NCI-H524 treated with DMSO at 0.1 percent for 48 hours (cell line): ENCODE results near the gene ADAM17.

Experiments used
- DNase-seq: peaks from one replicate; lab custom pipeline; 2025; lab: John Stamatoyannopoulos, UW

ADAM17 gene

DNA sequence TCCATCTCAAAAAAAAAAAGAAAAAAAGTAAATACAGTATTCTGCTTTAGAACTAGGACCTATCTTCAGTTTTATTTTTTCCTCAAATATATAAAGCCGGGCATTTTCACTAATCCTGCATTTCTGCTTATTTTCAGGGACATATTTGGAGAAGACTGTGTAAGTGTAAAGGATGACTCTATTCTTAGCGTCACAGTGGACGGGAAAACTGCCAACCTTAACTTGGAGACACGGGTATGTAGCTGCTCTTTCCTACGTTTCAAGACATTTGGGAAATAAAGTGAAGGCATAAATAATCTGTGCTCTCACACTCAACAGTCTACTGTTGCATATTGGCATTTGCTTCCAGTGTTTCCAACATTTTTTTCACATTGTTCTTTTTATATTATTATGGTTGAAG lies 84.4 kb downstream of the ADAM17 start:
- DNase-seq: no peak

DNA sequence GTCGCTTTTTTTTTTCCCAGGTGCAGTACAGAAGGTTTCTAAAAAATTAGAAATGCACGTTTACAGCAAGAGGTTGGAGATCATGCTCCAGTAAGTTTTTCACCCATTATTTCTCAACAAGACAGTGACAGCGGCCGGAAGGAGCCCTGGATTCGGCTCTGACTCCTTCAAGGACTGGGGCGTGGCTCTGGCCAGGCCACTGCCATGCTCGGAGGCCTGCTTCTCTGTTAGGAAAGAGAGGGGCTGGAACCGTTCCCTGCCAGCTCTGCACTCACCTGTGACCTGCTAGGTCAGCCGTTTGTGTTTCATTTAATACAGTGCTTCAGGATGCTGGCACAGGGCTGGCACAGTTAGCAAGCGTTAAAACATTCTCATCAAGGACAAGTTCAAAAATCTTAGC lies 87.9 kb downstream of the ADAM17 start:
- no peak for DNase-seq

DNA sequence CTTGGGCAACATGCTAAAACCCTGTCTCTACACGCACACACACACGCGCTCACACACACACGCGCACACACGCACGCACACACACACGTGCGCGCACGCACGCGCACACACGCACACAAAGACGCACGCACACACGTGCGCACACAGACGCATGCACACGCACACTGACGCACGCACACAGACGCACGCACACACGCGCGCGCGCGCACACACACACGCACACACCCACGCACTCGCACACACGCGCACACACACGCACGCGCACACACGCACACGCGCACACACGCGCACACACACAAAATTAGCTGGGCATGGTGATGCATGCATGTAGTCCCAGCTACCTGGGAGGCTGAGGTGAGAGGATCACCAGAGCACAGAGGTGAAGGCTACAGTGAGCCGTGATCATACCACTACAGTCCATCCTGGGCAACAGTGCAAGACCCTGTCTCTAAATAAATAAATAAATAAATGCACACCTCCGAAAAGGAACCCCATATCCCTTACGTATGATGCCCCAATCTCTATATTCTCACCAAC lies 89.4 kb downstream of the ADAM17 start:
- DNase-seq: no peak

DNA sequence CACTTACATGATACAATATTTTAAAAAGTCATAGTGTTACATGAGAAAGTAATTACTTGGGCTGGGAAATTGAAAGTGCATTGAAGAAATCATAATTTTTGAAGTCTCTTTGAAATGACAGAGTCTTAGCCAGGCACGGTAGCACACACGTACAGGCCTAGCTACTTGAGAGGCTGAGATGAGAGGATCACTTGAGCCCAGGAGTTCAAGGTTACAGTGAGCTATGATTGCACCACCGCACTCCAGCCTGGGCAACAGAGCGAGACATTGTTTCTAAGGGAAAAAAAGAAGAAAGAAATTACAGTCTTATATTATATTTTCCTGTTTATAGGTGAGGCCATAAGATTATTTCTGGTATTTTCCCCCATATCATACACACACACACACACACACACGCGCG lies 90.5 kb downstream of the ADAM17 start:
- no peak for DNase-seq

DNA sequence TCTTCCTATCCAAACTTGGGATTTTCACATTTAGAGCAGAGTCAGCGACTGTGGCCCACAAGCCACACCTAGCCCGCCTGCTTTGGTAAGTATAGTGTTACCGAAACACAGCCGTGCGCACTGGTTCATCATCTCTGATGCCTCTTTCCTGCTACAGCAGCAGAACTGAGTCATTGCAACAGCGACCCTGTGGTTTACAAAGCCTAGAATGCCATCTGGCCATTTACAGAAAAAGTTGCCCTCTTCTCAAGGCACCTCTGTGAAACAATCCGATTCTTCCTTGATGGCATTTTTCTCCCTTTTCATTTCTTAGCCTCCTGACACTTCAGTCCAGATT lies 92.0 kb downstream of the ADAM17 start:
- no peak for DNase-seq

DNA sequence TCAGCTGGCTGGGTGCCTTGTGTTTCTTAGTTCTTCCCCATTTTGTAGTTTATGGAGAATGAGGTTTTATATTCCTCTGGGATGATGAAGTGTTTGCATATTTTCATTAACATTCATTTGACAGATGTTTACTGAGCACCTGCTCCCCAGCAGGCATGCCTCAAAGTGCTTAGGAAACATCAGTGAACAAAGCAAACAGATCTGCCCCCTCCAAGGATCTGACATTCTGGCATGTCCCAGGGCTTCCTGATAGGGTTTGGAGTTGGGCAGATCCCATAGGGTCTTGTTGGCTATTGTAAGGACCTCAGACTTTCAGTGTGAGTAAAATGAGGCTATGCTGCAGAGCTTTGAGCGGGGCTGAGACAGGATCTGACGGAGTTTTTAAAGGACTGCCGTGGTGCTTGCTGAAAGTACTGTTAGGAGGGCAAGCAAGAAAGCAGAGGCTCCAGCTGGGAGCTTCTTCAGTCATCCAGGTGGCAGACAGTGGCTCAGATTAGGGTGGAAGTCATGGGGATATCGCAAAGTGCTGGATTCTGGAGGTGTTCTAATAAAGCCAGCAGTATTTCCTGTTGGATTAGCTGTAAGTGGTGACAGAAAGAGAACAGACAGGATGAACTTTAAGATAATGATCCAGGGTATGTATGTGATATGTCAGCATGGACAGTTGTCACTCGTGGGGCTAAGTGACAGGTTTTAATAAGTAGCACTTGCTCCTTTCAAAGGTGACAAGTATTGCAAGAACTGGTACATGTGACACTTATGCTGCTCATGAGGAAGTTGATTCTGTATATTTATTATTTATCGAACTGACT lies 92.5 kb downstream of the ADAM17 start:
- DNase-seq: no peak

DNA sequence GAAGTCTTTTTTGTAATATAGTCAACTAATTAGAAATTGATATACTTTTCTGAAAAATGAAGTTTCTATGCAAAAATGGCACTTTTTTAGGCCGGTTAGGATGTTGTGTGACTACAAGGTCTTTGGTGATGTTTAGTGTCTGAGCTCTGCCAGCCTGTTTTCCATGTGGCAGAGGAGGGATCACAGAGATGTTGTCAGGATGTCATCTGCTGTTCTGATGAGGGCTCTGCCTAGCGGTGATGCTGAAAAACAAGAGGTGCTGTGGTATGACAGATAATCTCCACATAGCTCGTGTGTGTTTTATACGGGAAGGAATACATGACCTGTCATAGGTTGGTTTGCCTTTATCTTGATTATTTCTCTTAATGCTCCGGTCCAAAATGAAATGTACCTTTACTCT lies 93.3 kb downstream of the ADAM17 start:
- no peak for DNase-seq

DNA sequence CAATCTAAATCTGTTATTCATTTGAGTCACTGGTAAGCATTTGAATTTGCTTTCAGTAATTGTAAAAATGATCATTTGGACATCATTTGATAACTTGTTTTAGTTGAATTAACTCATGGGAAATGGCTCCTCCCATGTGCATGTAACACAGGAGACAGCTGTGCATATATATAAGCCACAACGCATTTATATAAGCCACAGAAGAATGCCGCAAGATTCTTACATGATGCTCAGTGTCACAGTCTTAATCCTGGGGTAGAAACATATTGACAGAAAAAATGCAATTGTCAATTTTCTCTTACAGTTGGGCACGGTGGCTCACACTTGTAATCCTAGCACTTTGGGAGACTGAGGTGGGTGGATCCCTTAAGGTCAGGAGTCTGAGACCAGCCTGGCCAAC lies 94.6 kb downstream of the ADAM17 start:
- DNase-seq: no peak

DNA sequence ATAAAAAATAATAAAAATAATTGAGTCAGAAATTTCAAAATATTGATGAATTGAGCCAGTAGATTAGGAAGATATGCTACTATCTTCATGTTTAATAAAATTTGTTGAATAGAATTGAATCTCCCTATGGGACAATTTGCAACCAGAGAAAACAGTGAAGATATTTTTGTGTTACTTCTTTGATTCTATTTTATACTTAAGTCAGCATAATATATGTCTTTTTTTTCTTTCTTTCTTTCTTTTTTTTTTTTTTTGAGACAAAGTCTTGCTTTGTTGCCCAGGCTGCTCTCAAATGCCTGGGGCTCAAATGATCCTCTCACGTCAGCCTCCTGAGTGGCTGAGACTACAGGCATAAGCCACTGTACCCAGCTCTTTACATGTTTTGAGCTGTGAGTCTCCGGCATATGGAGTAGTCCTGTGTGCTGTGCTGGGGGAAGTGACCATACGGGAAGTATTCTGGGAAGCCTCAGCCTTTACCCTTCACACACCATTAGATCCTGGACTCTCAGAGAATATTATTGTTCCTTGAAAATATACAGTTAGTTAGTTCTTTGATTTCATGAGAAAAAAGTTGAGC lies 95.1 kb downstream of the ADAM17 start:
- DNase-seq: no peak

DNA sequence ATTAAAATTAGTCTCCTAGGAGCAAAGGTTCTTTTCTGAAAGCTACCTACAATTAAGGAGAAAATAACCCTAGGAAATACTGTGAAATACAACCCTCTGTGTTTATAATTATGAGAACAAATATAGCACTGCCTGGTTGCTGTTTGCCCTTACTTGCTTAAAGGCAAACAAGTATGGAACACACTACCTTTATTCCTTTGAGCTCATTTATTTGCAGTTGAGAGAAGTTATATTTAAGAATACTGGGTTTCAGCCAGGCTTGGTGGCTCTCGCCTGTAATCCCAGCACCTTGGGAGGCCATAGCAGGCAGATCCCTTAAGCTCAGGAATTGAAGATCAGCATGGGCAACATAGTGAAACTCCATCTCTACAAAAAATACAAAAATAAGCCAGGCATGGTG lies 104.4 kb downstream of the ADAM17 start:
- DNase-seq: no peak

DNA sequence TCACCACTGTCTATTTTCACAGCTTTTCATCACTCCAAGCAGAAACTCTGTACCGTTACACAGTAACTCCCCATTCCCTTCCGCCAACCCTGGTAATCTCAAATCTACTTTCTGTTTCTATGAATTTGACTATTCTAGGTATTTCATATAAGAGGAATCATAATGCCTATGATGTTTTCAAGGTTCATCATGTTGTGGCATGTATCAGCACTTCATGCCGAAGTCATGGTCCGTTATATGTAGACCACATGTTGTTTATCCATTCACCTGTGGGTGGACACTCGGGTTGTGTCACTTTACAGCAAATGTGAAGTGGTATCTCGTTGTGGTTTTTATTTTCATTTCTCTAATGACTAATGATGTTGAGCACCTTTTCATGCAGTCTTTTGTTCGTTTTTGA lies 110.5 kb downstream of the ADAM17 start:
- no peak for DNase-seq

DNA sequence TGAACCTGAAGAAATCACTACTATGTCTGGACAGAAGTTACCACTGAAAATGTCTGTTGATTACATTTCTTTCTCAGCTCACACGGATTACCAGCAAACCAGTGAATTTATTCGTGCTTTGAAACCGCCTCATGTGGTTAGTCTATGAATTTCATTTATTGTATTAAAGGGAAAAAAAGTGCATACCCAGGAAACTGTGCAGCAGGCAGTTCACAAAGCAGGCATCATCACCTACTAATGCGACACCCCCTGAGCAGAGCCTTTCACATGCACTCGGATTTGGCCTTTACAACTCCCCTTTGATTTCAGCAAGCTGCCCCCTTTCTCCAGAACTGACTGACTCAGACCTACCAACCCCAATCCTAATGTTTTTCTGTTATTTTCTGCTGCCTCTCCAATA lies 112.1 kb downstream of the ADAM17 start:
- no peak for DNase-seq

DNA sequence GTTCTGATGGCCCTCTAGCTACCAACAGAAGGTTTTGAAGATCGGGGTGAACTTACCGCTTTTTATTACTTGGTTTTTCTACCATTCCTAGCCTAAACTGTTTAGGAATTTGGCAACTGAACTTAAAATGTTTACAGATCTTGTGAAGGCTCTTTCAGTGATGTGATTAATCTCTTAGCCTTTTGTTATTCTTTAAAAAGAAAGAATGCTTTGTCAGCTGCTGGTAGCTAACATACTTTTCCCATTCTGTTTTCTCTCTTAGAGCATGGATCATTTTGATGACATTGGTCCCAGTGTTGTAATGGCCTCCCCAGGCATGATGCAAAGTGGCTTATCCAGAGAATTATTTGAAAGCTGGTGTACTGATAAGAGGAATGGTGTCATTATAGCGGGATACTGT lies 114.1 kb downstream of the ADAM17 start:
- no peak for DNase-seq

DNA sequence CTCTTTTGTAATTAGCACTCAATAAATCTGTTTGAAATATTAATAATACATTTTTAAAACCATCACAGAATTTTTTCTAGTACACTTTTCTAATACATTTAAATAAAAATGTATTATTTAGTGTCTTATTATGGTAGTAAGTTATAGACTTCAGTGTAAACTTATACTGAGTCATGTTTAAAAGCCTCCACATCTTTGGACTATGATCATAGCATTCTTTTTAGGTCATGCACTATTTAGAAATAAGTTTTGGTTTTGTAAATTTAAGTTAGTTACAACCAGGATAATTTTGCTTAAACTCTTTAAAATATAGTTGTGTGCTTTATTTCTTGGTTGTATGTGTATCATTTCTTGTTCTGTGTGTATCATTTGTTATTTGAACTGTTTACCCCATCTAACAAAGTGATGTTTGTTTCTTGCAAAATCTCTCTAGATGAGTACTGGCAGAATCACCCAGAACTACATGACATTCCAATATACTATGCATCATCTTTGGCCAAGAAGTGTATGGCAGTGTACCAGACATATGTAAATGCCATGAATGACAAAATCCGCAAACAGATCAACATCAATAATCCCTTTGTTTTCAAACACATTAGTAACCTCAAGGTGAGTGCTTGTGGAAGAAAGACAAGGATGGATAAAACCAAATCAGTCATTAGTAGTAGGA lies 115.4 kb downstream of the ADAM17 start:
- DNase-seq: no peak

DNA sequence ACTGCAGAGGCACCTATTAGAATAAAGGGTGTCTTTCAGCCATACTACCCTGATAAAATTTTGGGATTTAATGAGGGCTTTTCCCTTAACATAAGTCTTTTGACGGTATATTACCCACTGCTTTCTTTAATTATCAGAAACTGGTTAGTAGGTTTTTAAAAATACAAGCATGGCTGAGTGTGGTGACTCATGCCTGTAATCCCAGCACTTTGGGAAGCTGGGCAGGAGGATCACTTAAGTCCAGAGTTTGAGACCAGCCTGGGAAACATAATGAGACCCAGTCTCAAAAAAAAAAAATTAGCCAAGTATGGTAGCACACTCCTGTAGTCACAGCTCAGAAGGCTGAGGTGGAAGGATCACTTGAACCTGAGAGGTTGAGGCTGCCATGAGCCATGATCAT lies 116.1 kb downstream of the ADAM17 start:
- DNase-seq: no peak
